ENCODE measurements around the gene RABGAP1. TPM values are rescaled to one million over a fixed set of nuclear protein-coding genes. Genes with fewer than 3 reads are reported as not detected.

RABGAP1 gene
- total RNA-seq, 1 experiment from 2014 or later, result 95.8 TPM

GRCh38 chr9:123120131-123120530, 179.3 kb downstream of the RABGAP1 start:
- no peaks in the 10 kb centered on the region for H4K20me1 ChIP-seq (ENCODE audit: insufficient read depth)
- no peak overlapping the region for H3K4me3 ChIP-seq
- no peaks in the 10 kb centered on the region for H3K27me3 ChIP-seq (ENCODE audit: insufficient read depth, low read depth)
- no peak overlapping the region for H3K27ac ChIP-seq
- no peak for DNase-seq
- intact Hi-C loops (cut with micrococcal nuclease; ENCODE audit: unreplicated experiment), result no loop called here
- no peak overlapping the region for H2AFZ ChIP-seq
- H3K4me2 ChIP-seq, result no peak overlapping the region
- H3K9me3 ChIP-seq (ENCODE audit: insufficient read depth, low read depth), result no peaks in the 10 kb centered on the region
- ChIA-PET CTCF (no interaction called here), POLR2A (ENCODE audit: unreplicated experiment) (no interaction called here)
- no TSS peak for BruUV-seq (replicated peaks)
- TF ChIP-seq CTCF (conservative IDR thresholded peaks at IDR 0.05) (no peak), EZH2 (IDR thresholded peaks at IDR 0.05; ENCODE audit: low read depth) (no peak)
- no peaks in the 10 kb centered on the region for H3K79me2 ChIP-seq (ENCODE audit: low read depth)
- H3K4me1 ChIP-seq (replicated peaks; ENCODE audit: insufficient read depth), result no peaks in the 10 kb centered on the region
- no peaks in the 10 kb centered on the region for H3F3A ChIP-seq (ENCODE audit: insufficient read depth, low read depth)
- no peaks in the 10 kb centered on the region for H3K36me3 ChIP-seq (ENCODE audit: low read depth)
- H3K9me2 ChIP-seq (ENCODE audit: insufficient read depth), result no peaks in the 10 kb centered on the region

GRCh38 chr9:123120953-123121352, 180.1 kb downstream of the RABGAP1 start:
- H3K36me3 ChIP-seq (ENCODE audit: low read depth), result no peaks in the 10 kb centered on the region
- no peaks in the 10 kb centered on the region for H3K79me2 ChIP-seq (ENCODE audit: low read depth)
- no TSS peak for BruUV-seq (replicated peaks)
- H3F3A ChIP-seq (ENCODE audit: insufficient read depth, low read depth), result no peaks in the 10 kb centered on the region
- H4K20me1 ChIP-seq (ENCODE audit: insufficient read depth), result no peaks in the 10 kb centered on the region
- H3K9me2 ChIP-seq (ENCODE audit: insufficient read depth), result no peaks in the 10 kb centered on the region
- no peak for DNase-seq
- H3K4me1 ChIP-seq (replicated peaks; ENCODE audit: insufficient read depth), result no peaks in the 10 kb centered on the region
- ChIA-PET CTCF (no interaction called here), POLR2A (ENCODE audit: unreplicated experiment) (no interaction called here)
- no peaks in the 10 kb centered on the region for H3K9me3 ChIP-seq (ENCODE audit: insufficient read depth, low read depth)
- H3K4me2 ChIP-seq, result no peak overlapping the region
- no peak overlapping the region for H2AFZ ChIP-seq
- H3K4me3 ChIP-seq, result no peak overlapping the region
- H3K27me3 ChIP-seq (ENCODE audit: insufficient read depth, low read depth), result no peaks in the 10 kb centered on the region
- intact Hi-C loops (cut with micrococcal nuclease; ENCODE audit: unreplicated experiment), result no loop called here
- TF ChIP-seq EZH2 (IDR thresholded peaks at IDR 0.05; ENCODE audit: low read depth) (no peak), CTCF (conservative IDR thresholded peaks at IDR 0.05) (no peak)
- H3K27ac ChIP-seq, result no peak overlapping the region

- no peak for TF ChIP-seq EZH2 (IDR thresholded peaks at IDR 0.05; ENCODE audit: low read depth)
- TF ChIP-seq CTCF (conservative IDR thresholded peaks at IDR 0.05), result no peak
- no peaks in the 10 kb centered on the region for H3K27me3 ChIP-seq (ENCODE audit: insufficient read depth, low read depth)
- DNase-seq, result no peak
- POLR2A ChIA-PET (ENCODE audit: unreplicated experiment), result no interaction called here
- H3K36me3 ChIP-seq (ENCODE audit: low read depth), result no peaks in the 10 kb centered on the region
- no peak overlapping the region for H3K27ac ChIP-seq
- intact Hi-C loops (cut with micrococcal nuclease; ENCODE audit: unreplicated experiment), result no loop called here
- no peaks in the 10 kb centered on the region for H4K20me1 ChIP-seq (ENCODE audit: insufficient read depth)
- no peaks in the 10 kb centered on the region for H3K9me2 ChIP-seq (ENCODE audit: insufficient read depth)
- H3K79me2 ChIP-seq (ENCODE audit: low read depth), result no peaks in the 10 kb centered on the region
- no peaks in the 10 kb centered on the region for H3F3A ChIP-seq (ENCODE audit: insufficient read depth, low read depth)
- BruUV-seq (replicated peaks), result no TSS peak
- H3K4me3 ChIP-seq, result no peak overlapping the region
- CTCF ChIA-PET, result no interaction called here
- no peaks in the 10 kb centered on the region for H3K9me3 ChIP-seq (ENCODE audit: insufficient read depth, low read depth)
- no peak overlapping the region for H2AFZ ChIP-seq
- H3K4me2 ChIP-seq, result no peak overlapping the region
- H3K4me1 ChIP-seq (replicated peaks; ENCODE audit: insufficient read depth), result no peaks in the 10 kb centered on the region
Measured at GRCh38 chr9:123121457-123121856, 180.6 kb downstream of the RABGAP1 start.
